Hepatocyte (in vitro differentiated cells): Measurements from ENCODE around the gene SOD3. TPM values are rescaled to one million over a fixed set of nuclear protein-coding genes. Genes with fewer than 3 reads are reported as not detected.

Experiments used
- DNase-seq: peaks from one replicate; pipeline ENCODE4 v3.0.0-alpha.2; 2016; ENCODE audit warnings: low spot score
- H2AFZ ChIP-seq: fragments of 200-600 bp; sonication (generic); 2 replicates; pipeline ENCODE4 v1.6.0; 2016; ENCODE audit warnings: antibody characterized with exemption, mild to moderate bottlenecking
- H3K27ac ChIP-seq: fragments of 200-600 bp; sonication (generic); 2 replicates; pipeline ENCODE4 v1.5.1; 2016; ENCODE audit warnings: mild to moderate bottlenecking
- H3K27me3 ChIP-seq: fragments of 200-600 bp; sonication (generic); 2 replicates; pipeline ENCODE4 v1.6.1; 2016
- H3K36me3 ChIP-seq: fragments of 200-600 bp; sonication (generic); replicated peaks from 2 replicates; pipeline ENCODE4 v1.5.1; 2016; ENCODE audit warnings: low read depth; ENCODE audit not compliant: insufficient read depth
- H3K4me1 ChIP-seq: fragments of 200-600 bp; sonication (generic); 2 replicates; pipeline ENCODE4 v1.5.1; 2016; ENCODE audit warnings: mild to moderate bottlenecking, moderate library complexity; ENCODE audit not compliant: insufficient read depth
- H3K4me2 ChIP-seq: fragments of 200-600 bp; sonication (generic); 2 replicates; pipeline ENCODE4 v1.6.0; 2016
- H3K4me3 ChIP-seq: fragments of 200-600 bp; sonication (generic); 2 replicates; pipeline ENCODE4 v1.5.1; 2016; ENCODE audit warnings: mild to moderate bottlenecking
- H3K79me2 ChIP-seq: fragments of 200-600 bp; sonication (generic); 2 replicates; pipeline ENCODE4 v1.6.0; 2017; ENCODE audit warnings: mild to moderate bottlenecking
- H3K9me2 ChIP-seq: fragments of 200-600 bp; sonication (generic); replicated peaks from 2 replicates; pipeline ENCODE4 v1.6.0; 2017; ENCODE audit warnings: mild to moderate bottlenecking; ENCODE audit not compliant: insufficient read depth
- H3K9me3 ChIP-seq: fragments of 200-600 bp; sonication (generic); 2 replicates; pipeline ENCODE4 v1.5.1; 2016; ENCODE audit warnings: low read depth, mild to moderate bottlenecking
- H4K20me1 ChIP-seq: fragments of 200-600 bp; sonication (generic); 2 replicates; pipeline ENCODE4 v1.6.0; 2016; ENCODE audit warnings: mild to moderate bottlenecking; ENCODE audit not compliant: insufficient read depth, poor library complexity, severe bottlenecking
- EZH2 ChIP-seq: fragments of 200-600 bp; sonication (generic); IDR thresholded peaks from 2 replicates; pipeline ENCODE4 v1.6.1; 2016; ENCODE audit warnings: antibody characterized with exemption, mild to moderate bottlenecking, borderline replicate concordance
- EZH2phosphoT487 ChIP-seq: fragments of 200-600 bp; sonication (generic); IDR thresholded peaks from one replicate; pipeline ENCODE4 v1.6.1; 2018; ENCODE audit warnings: antibody characterized with exemption, mild to moderate bottlenecking, low read depth, moderate library complexity; ENCODE audit not compliant: unreplicated experiment, severe bottlenecking
- WGBS: methylation state at CpG from one replicate; pipeline ENCODE4 v1.1.6; 2016; ENCODE audit warnings: low lambda C conversion rate; ENCODE audit errors: missing lambda C conversion rate; 5-methylcytosine and 5-hydroxymethylcytosine counted together
- polyA plus RNA-seq: library from polyadenylated mRNA; unstranded; fragments of >200 nt; fragmentation: Nextera tagmentation; extraction: Ambion mirVana; gene quantifications from 2 replicates; pipeline ENCODE4 v1.2.1, GENCODE V29; 2016
- total RNA-seq: library from RNA; depleted of rRNA; stranded (reverse); fragments of >200 nt; gene quantifications from 2 replicates; pipeline ENCODE4 v1.2.3, GENCODE V29; 2014
- TF ChIP-seq, protein P1 (sequence below): fragments of 200-600 bp; sonication (generic); IDR thresholded peaks from 2 replicates; pipeline ENCODE4 v1.5.1; 2016; ENCODE audit warnings: antibody characterized with exemption, mild to moderate bottlenecking; ENCODE audit not compliant: poor library complexity

Gene SOD3
- total and polyA plus RNA-seq, 2 experiments from 2014 or later = 7.5 to 20.3 TPM

GRCh38 chr4:24748758-24749350 lies 46.5 kb upstream of the SOD3 start:
- Histone ChIP-seq H3K9me3 (no peaks in the 10 kb centered on the region), H3K9me2 (no peaks in the 10 kb centered on the region), H3K4me1 (no peaks in the 10 kb centered on the region), H3K4me3 (no peak overlapping the region), H2AFZ (no peak overlapping the region), H3K4me2 (no peak overlapping the region), H3K27ac (no peak overlapping the region), H3K79me2 (no peaks in the 10 kb centered on the region), H4K20me1 (no peaks in the 10 kb centered on the region), H3K36me3 (no peaks in the 10 kb centered on the region), H3K27me3 (no peaks in the 10 kb centered on the region)
- no peak for DNase-seq
- no peak for TF ChIP-seq EZH2phosphoT487
- TF ChIP-seq, protein P1, sequence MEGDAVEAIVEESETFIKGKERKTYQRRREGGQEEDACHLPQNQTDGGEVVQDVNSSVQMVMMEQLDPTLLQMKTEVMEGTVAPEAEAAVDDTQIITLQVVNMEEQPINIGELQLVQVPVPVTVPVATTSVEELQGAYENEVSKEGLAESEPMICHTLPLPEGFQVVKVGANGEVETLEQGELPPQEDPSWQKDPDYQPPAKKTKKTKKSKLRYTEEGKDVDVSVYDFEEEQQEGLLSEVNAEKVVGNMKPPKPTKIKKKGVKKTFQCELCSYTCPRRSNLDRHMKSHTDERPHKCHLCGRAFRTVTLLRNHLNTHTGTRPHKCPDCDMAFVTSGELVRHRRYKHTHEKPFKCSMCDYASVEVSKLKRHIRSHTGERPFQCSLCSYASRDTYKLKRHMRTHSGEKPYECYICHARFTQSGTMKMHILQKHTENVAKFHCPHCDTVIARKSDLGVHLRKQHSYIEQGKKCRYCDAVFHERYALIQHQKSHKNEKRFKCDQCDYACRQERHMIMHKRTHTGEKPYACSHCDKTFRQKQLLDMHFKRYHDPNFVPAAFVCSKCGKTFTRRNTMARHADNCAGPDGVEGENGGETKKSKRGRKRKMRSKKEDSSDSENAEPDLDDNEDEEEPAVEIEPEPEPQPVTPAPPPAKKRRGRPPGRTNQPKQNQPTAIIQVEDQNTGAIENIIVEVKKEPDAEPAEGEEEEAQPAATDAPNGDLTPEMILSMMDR = no peak
- no peak for TF ChIP-seq EZH2
- 91% methylated on average over 10 of the region's 10 CpGs for WGBS

- no peaks in the 10 kb centered on the region for H3K27me3 ChIP-seq
- TF ChIP-seq, protein P1 = no peak
- no peak for TF ChIP-seq EZH2
- TF ChIP-seq EZH2phosphoT487 = no peak
- H3K79me2 ChIP-seq = no peaks in the 10 kb centered on the region
- H3K9me2 ChIP-seq = no peaks in the 10 kb centered on the region
- no peaks in the 10 kb centered on the region for H3K36me3 ChIP-seq
- 87% methylated on average over 3 of the region's 3 CpGs for WGBS
- H3K4me1 ChIP-seq = no peaks in the 10 kb centered on the region
- DNase-seq = no peak
- H4K20me1 ChIP-seq = no peaks in the 10 kb centered on the region
- no peak overlapping the region for H3K4me2 ChIP-seq
- H2AFZ ChIP-seq = no peak overlapping the region
- H3K27ac ChIP-seq = no peak overlapping the region
- H3K9me3 ChIP-seq = no peaks in the 10 kb centered on the region
- H3K4me3 ChIP-seq = no peak overlapping the region
These were observed 45.3 kb upstream of the SOD3 start for GRCh38 chr4:24750106-24750505.

GRCh38 chr4:24751926-24752539 lies 43.3 kb upstream of the SOD3 start:
- H3K27me3 ChIP-seq = no peaks in the 10 kb centered on the region
- no peaks in the 10 kb centered on the region for H4K20me1 ChIP-seq
- no peaks in the 10 kb centered on the region for H3K9me2 ChIP-seq
- H3K4me1 ChIP-seq = no peaks in the 10 kb centered on the region
- H3K79me2 ChIP-seq = no peaks in the 10 kb centered on the region
- TF ChIP-seq EZH2 (no peak), EZH2phosphoT487 (no peak)
- TF ChIP-seq, protein P1 = no peak
- no peak overlapping the region for H3K4me2 ChIP-seq
- no peak overlapping the region for H3K4me3 ChIP-seq
- H3K9me3 ChIP-seq = peaks cover 9% of the 10 kb centered on the region
- H3K27ac ChIP-seq = no peak overlapping the region
- 86% methylated on average over 3 of the region's 3 CpGs for WGBS
- no peak for DNase-seq
- no peaks in the 10 kb centered on the region for H3K36me3 ChIP-seq
- no peak overlapping the region for H2AFZ ChIP-seq
